ENCODE data around the gene EPHA1.

- no peak for TF ChIP-seq CTCF (IDR thresholded peaks at IDR 0.05)
- TF ChIP-seq ZFX (IDR thresholded peaks at IDR 0.05; ENCODE audit: borderline replicate concordance): no peak
These were observed 48.5 kb upstream of the EPHA1 start for GRCh38 chr7:143456992-143457793.
